OCI-LY1 (cell line): ENCODE measurements around the gene MED1.
A peak's percentile ranks its signal among the peaks of the same experiment; 100 is the strongest.
"Not testable (repeated sequence)": the region's sequence is repeated elsewhere in the genome, so short reads cannot be mapped to it uniquely, and the experiment has no call there.

Experiments
- H2AFZ ChIP-seq: fragments of 200-600 bp; sonication (generic), shearing (Covaris generic); 2 replicates; pipeline ENCODE4 v1.6.0; 2014; ENCODE audit warnings: antibody characterized with exemption, mild to moderate bottlenecking, low read length
- H3F3A ChIP-seq: fragments of 200-600 bp; sonication (generic), shearing (Covaris generic); 2 replicates; pipeline ENCODE4 v1.6.0; 2014; ENCODE audit warnings: mild to moderate bottlenecking, antibody characterized with exemption, low read length, moderate library complexity; ENCODE audit not compliant: insufficient read depth
- H3K27ac ChIP-seq: fragments of 200-600 bp; sonication (generic); 2 replicates; pipeline ENCODE4 v1.5.1; 2014; ENCODE audit warnings: low read length, mixed run types, mild to moderate bottlenecking, low read depth; ENCODE audit not compliant: poor library complexity, severe bottlenecking
- H3K27me3 ChIP-seq: fragments of 200-600 bp; sonication (generic); 2 replicates; pipeline ENCODE4 v1.6.0; 2014; ENCODE audit warnings: antibody characterized with exemption, mild to moderate bottlenecking, low read length, moderate library complexity; ENCODE audit not compliant: insufficient read depth
- H3K36me3 ChIP-seq: fragments of 200-600 bp; sonication (generic); 2 replicates; pipeline ENCODE4 v1.6.1; 2014; ENCODE audit warnings: mild to moderate bottlenecking, antibody characterized with exemption, low read length, moderate library complexity, mixed read lengths; ENCODE audit not compliant: insufficient read depth
- H3K4me1 ChIP-seq: fragments of 200-600 bp; sonication (generic); 2 replicates; pipeline ENCODE4 v1.5.1; 2014; ENCODE audit warnings: mild to moderate bottlenecking, low read length, moderate library complexity; ENCODE audit not compliant: insufficient read depth, severe bottlenecking
- H3K4me2 ChIP-seq: fragments of 200-600 bp; sonication (generic), shearing (Covaris generic); 2 replicates; pipeline ENCODE4 v1.6.1; 2014; ENCODE audit warnings: low read length
- H3K4me3 ChIP-seq: fragments of 200-600 bp; sonication (generic); 2 replicates; pipeline ENCODE4 v1.5.1; 2014; ENCODE audit warnings: low read length, low read depth, mild to moderate bottlenecking, mixed read lengths; ENCODE audit not compliant: poor library complexity, severe bottlenecking
- H3K79me2 ChIP-seq: fragments of 200-600 bp; shearing (Covaris generic); 2 replicates; pipeline ENCODE4 v1.6.1; 2016; ENCODE audit warnings: mixed run types, low read length, mixed read lengths; ENCODE audit not compliant: insufficient read depth
- H3K9ac ChIP-seq: fragments of 200-600 bp; sonication (generic), shearing (Covaris generic); 2 replicates; pipeline ENCODE4 v1.6.1; 2014; ENCODE audit warnings: mild to moderate bottlenecking, low read length, mixed read lengths
- H3K9me2 ChIP-seq: fragments of 200-600 bp; sonication (generic), shearing (Covaris generic); 2 replicates; pipeline ENCODE4 v1.6.1; 2014; ENCODE audit warnings: low read depth, mild to moderate bottlenecking, low read length, mixed read lengths
- H3K9me3 ChIP-seq: fragments of 200-600 bp; shearing (Covaris generic); 2 replicates; pipeline ENCODE4 v1.6.1; 2014; ENCODE audit warnings: low read length, mixed read lengths
- H4K20me1 ChIP-seq: fragments of 200-600 bp; sonication (generic), shearing (Covaris generic); 2 replicates; pipeline ENCODE4 v1.6.0; 2016; ENCODE audit warnings: mild to moderate bottlenecking, low read length; ENCODE audit not compliant: insufficient read depth
- CTCF ChIP-seq: fragments of 200-600 bp; sonication (generic), shearing (Covaris generic); IDR thresholded peaks from 2 replicates; pipeline ENCODE4 v1.5.1; 2017; ENCODE audit warnings: mild to moderate bottlenecking, antibody characterized with exemption, low read length, moderate library complexity, mixed read lengths
- EZH2 ChIP-seq: fragments of 200-600 bp; sonication (generic), shearing (Covaris generic); IDR thresholded peaks from 2 replicates; pipeline ENCODE4 v1.8.0; 2017; ENCODE audit warnings: borderline replicate concordance, mixed run types, mild to moderate bottlenecking, antibody characterized with exemption, low read length, moderate library complexity, mixed read lengths

MED1 gene

DNA sequence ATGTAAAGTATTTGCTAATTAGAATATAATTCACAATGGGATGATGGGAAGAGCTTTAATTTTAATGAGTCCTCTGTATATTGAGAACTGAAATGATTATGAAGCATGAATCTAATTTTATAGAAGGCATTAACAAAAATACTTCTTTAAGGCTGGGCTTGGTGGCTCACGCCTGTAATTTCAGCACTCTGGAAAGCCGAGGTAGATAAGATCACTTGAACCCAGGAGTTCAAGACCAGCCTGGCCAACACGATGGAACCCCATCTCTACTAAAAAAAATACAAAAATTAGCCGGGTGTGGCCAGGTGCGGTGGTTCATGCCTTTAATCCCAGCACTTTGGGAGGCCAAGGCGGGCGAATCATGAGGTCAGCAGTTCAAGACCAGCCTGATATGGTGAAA is 22.2 kb upstream of the MED1 start:
- no peak overlapping the region for H2AFZ ChIP-seq
- H3K36me3 ChIP-seq: peaks cover 74% of the 10 kb centered on the region
- TF ChIP-seq EZH2: no peak
- TF ChIP-seq CTCF: no peak
- H3K9me2 ChIP-seq: no peaks in the 10 kb centered on the region
- H3K4me1 ChIP-seq: no peaks in the 10 kb centered on the region
- no peak overlapping the region for H3K9ac ChIP-seq
- H3K27ac ChIP-seq: no peak overlapping the region
- no peak overlapping the region for H3K4me3 ChIP-seq
- H4K20me1 ChIP-seq: no peaks in the 10 kb centered on the region
- no peaks in the 10 kb centered on the region for H3F3A ChIP-seq
- no peaks in the 10 kb centered on the region for H3K27me3 ChIP-seq
- H3K4me2 ChIP-seq: no peak overlapping the region
- H3K79me2 ChIP-seq: peaks cover 18% of the 10 kb centered on the region
- no peaks in the 10 kb centered on the region for H3K9me3 ChIP-seq

GRCh38 chr17:39468610-39469009 is 17.5 kb upstream of the MED1 start:
- H3K27ac ChIP-seq, H3K4me2 ChIP-seq, H3K9ac ChIP-seq, H2AFZ ChIP-seq, H4K20me1 ChIP-seq, H3K27me3 ChIP-seq, H3K9me3 ChIP-seq, H3K9me2 ChIP-seq, H3K4me3 ChIP-seq, H3F3A ChIP-seq: not testable (repeated sequence)
- H3K4me1 ChIP-seq: peaks cover 26% of the 10 kb centered on the region
- peaks cover 74% of the 10 kb centered on the region for H3K36me3 ChIP-seq
- peaks cover 60% of the 10 kb centered on the region for H3K79me2 ChIP-seq

DNA sequence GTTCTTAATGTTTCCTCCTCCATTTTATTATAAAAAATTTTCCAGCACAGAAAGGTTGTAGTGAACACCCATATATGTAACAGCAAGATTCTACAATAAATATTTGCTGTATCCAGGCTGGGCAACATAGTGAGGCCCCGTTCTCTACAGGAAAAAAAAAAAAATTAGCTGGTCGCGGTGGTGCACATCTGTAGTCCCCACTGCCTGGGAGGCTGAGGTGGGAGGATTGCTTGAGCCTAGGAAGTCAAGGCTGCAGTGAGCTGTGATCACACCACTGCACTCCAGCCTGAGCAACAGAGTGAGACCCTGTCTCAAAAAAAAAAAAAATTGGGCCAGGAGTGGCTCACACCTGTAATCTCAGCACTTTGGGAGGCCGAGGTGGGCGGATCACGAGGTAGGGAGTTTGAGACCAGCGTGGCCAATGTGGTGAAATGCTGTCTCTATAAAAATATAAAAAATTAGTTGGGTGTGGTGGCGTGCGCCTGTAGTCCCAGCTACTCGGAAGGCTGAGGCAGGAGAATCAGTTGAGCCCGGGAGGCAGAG is 13.6 kb upstream of the MED1 start:
- Histone ChIP-seq H3K9ac (peak overlapping the region; percentile 69), H3K36me3 (peaks cover 49% of the 10 kb centered on the region), H3K4me2 (peak overlapping the region; percentile 82), H3K4me3 (peak overlapping the region; percentile 70), H3K79me2 (peaks cover 74% of the 10 kb centered on the region), H3K4me1 (peaks cover 33% of the 10 kb centered on the region)
- H3F3A ChIP-seq, H3K27me3 ChIP-seq, H3K27ac ChIP-seq, H3K9me3 ChIP-seq, H4K20me1 ChIP-seq, H2AFZ ChIP-seq, H3K9me2 ChIP-seq: not testable (repeated sequence)

- Histone ChIP-seq H3K36me3 (peaks cover 34% of the 10 kb centered on the region; the same call in 1 of the 2 replicates), H3K4me2 (peak overlapping the region; percentile 82), H3K9me2 (no peaks in the 10 kb centered on the region), H4K20me1 (no peaks in the 10 kb centered on the region; the same call in 1 of the 2 replicates), H3K27me3 (no peaks in the 10 kb centered on the region), H3K79me2 (peaks cover 58% of the 10 kb centered on the region), H3K27ac (no peak overlapping the region), H3K4me1 (peaks cover 33% of the 10 kb centered on the region), H3K4me3 (peak overlapping the region; percentile 70), H3K9ac (peak overlapping the region; percentile 69), H2AFZ (no peak overlapping the region), H3K9me3 (no peaks in the 10 kb centered on the region), H3F3A (no peaks in the 10 kb centered on the region)
- no peak for TF ChIP-seq CTCF
- no peak for TF ChIP-seq EZH2
Observed at GRCh38 chr17:39462631-39463375, 11.7 kb upstream of the MED1 start.
